H7 (cell line): ENCODE data around the gene RAX2. TPM values are rescaled to one million over a fixed set of nuclear protein-coding genes. Genes with fewer than 3 reads are reported as not detected.
"Not testable (repeated sequence)": the region's sequence is repeated elsewhere in the genome, so short reads cannot be mapped to it uniquely, and the experiment has no call there.

Experiments
- DNase-seq: peaks from one replicate; pipeline ENCODE4 v3.0.0; 2012
- H3K27me3 ChIP-seq: 2 replicates; pipeline ENCODE4 v1.6.0; 2011; ENCODE audit warnings: mild to moderate bottlenecking, low read length; ENCODE audit not compliant: control insufficient read depth, insufficient read depth
- H3K36me3 ChIP-seq: replicated peaks from 2 replicates; pipeline ENCODE4 v1.5.1; 2011; ENCODE audit warnings: low read length; ENCODE audit not compliant: control insufficient read depth, insufficient read depth
- H3K4me3 ChIP-seq: 2 replicates; pipeline ENCODE4 v1.5.1; 2011; ENCODE audit warnings: low read depth, mild to moderate bottlenecking, control low read depth, low read length, moderate library complexity; ENCODE audit not compliant: insufficient read depth
- total RNA-seq: library from RNA; depleted of rRNA; stranded (reverse); fragments of >200 nt; shearing (Covaris generic); gene quantifications from 2 replicates; pipeline ENCODE4 v1.2.3, GENCODE V29; 2014; rRNA removed

Gene RAX2
- not detected in 2 replicates for total RNA-seq

DNA sequence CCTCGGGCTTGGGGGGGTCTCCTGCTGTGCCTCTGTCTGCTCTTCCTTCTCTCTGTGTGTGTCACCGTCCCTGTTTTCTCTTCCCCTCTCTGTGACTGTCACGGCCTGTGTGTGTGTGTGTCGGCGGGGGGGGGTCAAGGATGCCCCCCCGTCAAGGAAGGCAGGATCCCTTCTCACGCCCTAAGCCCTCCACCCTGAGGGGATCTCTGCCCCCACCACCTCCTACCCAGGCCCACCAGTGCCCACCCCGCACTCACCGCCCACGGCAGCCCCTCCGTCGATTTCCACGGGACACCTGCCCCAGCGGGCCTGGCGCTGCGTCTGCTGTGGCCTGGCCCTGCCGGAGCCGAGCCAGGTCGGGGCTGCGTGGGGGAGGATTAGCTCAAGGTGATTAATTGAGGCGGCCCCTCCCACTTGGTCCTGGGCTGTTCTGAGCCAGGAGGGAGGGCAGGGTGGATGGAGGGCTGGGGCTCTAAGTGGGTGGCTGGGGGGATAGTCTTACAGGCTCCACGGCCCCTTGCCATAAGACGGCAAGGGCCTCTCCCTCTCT lies at the start of gene RAX2:
Gene RAX2, minus strand, starts transcription at position 323 of the 550 bp plus-strand sequence. CDS start 486 bp downstream, outside the sequence.
- no peak within 1 kb of the TSS for H3K4me3 ChIP-seq
- no peaks in the 10 kb centered on the region for H3K36me3 ChIP-seq
- DNase-seq, result peak; percentile 75
- no peaks in the 10 kb centered on the region for H3K27me3 ChIP-seq

- Histone ChIP-seq H3K4me3 (no peak overlapping the region), H3K36me3 (no peaks in the 10 kb centered on the region), H3K27me3 (no peaks in the 10 kb centered on the region; the same call in 1 of the 2 replicates)
- peak; percentile 72 for DNase-seq
Measured at GRCh38 chr19:3821156-3821555, 49.1 kb upstream of the RAX2 start.

- DNase-seq, result no peak
- Histone ChIP-seq H3K36me3 (no peaks in the 10 kb centered on the region), H3K4me3 (no peak overlapping the region), H3K27me3 (no peaks in the 10 kb centered on the region; the same call in 1 of the 2 replicates)
Measured at GRCh38 chr19:3819989-3820388, 48.0 kb upstream of the RAX2 start.

DNA sequence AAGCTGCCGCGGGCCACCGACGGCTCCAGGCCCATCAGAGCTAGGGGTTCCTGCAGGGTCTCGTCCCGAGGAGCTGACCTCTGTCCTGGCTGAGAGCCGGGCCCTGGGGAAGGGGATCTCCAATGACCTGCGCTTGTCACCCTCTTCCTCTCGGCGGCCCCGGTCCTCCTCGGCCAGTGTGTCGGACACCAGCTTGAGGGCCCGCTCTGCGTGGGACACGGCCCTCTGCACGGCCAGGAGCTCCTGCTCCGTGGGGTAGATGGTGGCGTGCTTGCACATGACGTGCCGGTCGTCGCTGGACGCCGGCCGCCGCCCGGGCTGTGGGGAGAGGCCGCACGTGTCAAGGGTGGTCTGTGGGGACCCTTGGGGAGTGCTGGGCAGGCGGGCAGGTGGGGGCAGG lies 46.9 kb upstream of the RAX2 start:
- no peak overlapping the region for H3K4me3 ChIP-seq
- no peaks in the 10 kb centered on the region for H3K36me3 ChIP-seq
- peak; percentile 64 for DNase-seq
- no peaks in the 10 kb centered on the region; the same call in 1 of the 2 replicates for H3K27me3 ChIP-seq

- DNase-seq, result no peak
- Histone ChIP-seq H3K27me3 (no peaks in the 10 kb centered on the region; the same call in 1 of the 2 replicates), H3K4me3 (no peak overlapping the region), H3K36me3 (no peaks in the 10 kb centered on the region)
Measured at GRCh38 chr19:3818466-3818865, 46.4 kb upstream of the RAX2 start.

- DNase-seq, result no peak
- H3K4me3 ChIP-seq, result no peak overlapping the region
- no peaks in the 10 kb centered on the region for H3K36me3 ChIP-seq
- H3K27me3 ChIP-seq, result no peaks in the 10 kb centered on the region; the same call in 1 of the 2 replicates
Measured at GRCh38 chr19:3817761-3818160, 45.7 kb upstream of the RAX2 start.

DNA sequence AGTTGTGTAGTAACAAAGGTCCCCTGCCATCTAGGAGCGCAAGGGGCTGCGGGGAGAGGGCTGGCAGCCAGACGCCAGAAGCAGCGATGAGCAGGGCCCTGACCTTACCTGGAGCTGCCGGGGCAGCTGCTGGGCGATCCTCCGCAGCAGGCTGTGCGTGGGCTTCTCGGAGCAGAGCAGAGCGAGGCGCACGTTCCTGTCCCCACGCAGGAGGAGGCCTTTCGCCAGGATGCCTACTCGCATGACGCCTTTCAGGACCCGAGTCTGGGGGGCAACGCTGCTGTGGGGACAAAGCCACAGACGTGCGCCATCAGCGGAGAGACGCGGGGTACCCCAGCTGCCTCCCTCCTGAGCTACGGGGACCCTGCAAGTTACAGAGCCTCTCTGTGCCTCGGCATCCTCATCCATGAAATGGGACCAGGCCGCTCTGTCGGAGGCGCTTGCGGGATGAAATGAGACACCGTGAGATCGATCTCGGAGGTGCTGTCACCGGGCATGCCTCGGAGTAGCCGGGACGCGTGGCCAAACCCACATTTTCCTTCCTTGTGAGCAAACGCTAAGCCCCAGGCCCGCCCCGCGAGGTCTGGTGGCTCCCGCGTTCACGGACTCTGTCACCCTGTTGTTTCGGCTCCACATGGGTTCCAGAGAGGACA lies 44.7 kb upstream of the RAX2 start:
- H3K36me3 ChIP-seq, result no peaks in the 10 kb centered on the region
- DNase-seq, result no peak
- H3K4me3 ChIP-seq, result no peak overlapping the region
- H3K27me3 ChIP-seq, result no peaks in the 10 kb centered on the region

DNA sequence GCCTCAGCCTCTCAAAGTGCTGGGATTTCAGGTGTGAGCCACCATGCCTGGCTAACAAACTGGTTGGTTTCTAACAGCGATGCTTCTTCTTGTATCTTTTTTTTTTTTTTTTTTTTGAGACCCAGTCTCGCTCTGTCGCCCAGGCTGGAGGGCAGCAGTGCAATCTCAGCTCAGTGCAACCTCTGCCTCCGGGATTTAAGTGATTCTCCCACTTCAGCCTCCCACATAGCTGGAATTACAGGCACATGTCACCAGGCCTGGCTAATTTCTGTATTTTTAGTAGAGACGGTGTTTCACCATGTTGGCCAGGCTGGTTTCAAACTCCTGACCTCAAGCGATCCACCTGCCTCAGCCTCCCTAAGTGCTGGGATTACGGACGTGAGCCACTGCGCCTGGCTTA lies 44.1 kb upstream of the RAX2 start:
- H3K36me3 ChIP-seq, H3K27me3 ChIP-seq, H3K4me3 ChIP-seq, DNase-seq: not testable (repeated sequence)

DNA sequence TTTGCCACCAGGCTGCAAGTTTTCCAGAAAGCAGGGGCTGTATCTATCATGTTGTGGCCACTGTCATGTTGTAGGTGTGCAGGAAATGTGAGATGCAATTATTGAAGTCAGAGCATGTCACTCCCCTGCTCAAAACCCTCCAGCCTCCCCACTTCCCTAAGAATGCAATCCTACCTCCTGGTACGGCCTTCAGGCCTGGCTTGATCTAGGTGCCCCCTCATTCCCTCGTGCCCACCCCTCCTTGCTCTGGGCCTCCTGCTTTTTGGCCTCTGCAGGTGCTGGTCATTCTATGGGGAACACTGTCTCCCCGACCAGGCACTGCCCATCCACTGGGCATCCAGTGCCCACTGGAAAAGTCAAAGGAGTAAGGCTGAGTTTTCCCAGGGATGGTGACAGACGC lies 42.6 kb upstream of the RAX2 start:
- Histone ChIP-seq H3K27me3 (no peaks in the 10 kb centered on the region), H3K36me3 (no peaks in the 10 kb centered on the region), H3K4me3 (no peak overlapping the region)
- DNase-seq, result no peak

- no peaks in the 10 kb centered on the region for H3K27me3 ChIP-seq
Measured at GRCh38 chr19:3813473-3814392, 41.7 kb upstream of the RAX2 start.

GRCh38 chr19:3810708-3811355 lies 38.8 kb upstream of the RAX2 start:
- Histone ChIP-seq H3K27me3 (no peaks in the 10 kb centered on the region), H3K36me3 (no peaks in the 10 kb centered on the region), H3K4me3 (no peak overlapping the region)
- DNase-seq, result peak; percentile 60

More at GRCh38 chr19:3813473-3814392, 41.7 kb upstream of the RAX2 start:
- no peaks in the 10 kb centered on the region for H3K36me3 ChIP-seq
- no peak overlapping the region for H3K4me3 ChIP-seq
- no peak for DNase-seq

DNA sequence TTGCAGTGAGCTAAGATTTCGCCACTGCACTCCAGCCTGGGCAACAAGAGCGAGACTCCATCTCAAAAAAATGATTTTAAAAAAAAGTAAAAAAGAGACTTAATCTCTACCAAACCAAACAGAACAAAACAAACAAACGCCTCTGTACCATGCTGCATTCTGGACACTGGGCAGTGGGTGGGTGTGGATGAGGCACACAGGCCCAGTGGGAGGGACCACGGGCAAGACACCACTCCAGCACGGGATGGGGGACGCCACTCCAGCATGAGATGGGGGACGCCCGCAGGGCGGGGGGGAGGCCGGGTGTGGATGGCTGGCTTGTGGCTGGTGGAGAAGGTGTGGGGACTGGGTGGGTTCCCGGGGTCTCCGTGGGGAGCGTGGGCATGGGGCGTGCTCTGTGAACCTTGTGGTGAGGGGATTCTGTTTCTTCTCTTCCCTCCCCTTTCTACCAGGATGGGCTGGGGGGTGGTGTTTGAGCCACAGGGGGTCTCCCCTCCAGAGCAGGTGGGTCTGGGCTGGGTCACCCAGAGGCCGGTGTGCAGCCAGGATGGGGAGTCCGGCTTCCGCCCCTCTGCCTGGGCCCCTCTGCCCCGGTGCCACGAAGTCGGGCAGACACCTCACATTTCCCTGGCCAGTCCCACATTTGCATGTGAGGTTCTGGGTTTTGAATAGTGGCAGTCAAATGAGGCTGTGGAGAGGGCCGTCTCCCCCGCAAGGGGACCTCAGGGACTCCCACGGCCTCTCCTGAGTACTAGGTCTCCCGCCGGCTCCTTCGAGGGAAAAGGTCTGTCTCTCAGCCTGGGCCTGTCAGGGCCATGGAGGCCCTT lies 38.1 kb upstream of the RAX2 start:
- DNase-seq, result no peak
- Histone ChIP-seq H3K36me3 (no peaks in the 10 kb centered on the region), H3K4me3 (no peak overlapping the region), H3K27me3 (no peaks in the 10 kb centered on the region)

- no peak overlapping the region for H3K4me3 ChIP-seq
- no peaks in the 10 kb centered on the region for H3K27me3 ChIP-seq
- no peaks in the 10 kb centered on the region for H3K36me3 ChIP-seq
- DNase-seq, result no peak
Measured at GRCh38 chr19:3808420-3809143, 36.6 kb upstream of the RAX2 start.
